ENCODE data around the gene RREB1.

DNA sequence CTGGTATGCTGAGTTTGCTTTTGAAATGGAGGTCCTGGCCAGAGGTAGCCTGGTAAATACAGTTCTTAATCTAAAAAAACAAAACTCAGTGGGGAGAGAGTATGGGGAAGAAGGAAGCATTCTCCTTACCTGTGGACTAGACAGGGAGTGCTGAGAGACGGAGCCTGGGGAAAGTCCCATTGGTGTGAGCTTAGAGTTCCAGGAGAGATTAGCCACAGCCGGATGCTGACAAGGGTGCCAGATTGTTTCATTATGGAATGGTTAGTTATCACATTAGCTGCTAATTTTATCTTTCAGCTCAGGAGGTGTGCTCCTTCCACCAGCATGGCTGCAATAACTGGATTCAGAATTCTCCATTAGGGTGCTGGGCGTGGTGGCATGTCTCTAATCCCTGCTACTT is 75.9 kb downstream of the RREB1 start:
- TF ChIP-seq POLR2A (IDR thresholded peaks at IDR 0.05; ENCODE audit: low read depth) (no peak), POLR2AphosphoS5 (IDR thresholded peaks at IDR 0.05) (no peak), CTCF (IDR thresholded peaks at IDR 0.05) (no peak)
